ENCODE measurements around the gene CNPY3.
A peak's percentile ranks its signal among the peaks of the same experiment; 100 is the strongest.
"Not testable (repeated sequence)": the region's sequence is repeated elsewhere in the genome, so short reads cannot be mapped to it uniquely, and the experiment has no call there.

CNPY3 gene

GRCh38 chr6:42914546-42914945 lies 14.7 kb upstream of the CNPY3 start:
- no peak for DNase-seq (ENCODE audit: insufficient read length, low spot score)
- FAIRE-seq, result no peak

GRCh38 chr6:42915732-42916131 lies 13.5 kb upstream of the CNPY3 start, which contains the start of gene PTCRA:
Gene PTCRA, plus strand, starts transcription at chr6:42916053. Its CDS starts 17 bp downstream, at chr6:42916070.
- FAIRE-seq (no peak), DNase-seq (ENCODE audit: insufficient read length, low spot score) (no peak)

- DNase-seq (ENCODE audit: insufficient read length, low spot score) (no peak), FAIRE-seq (no peak)
These were observed 13.0 kb upstream of the CNPY3 start for GRCh38 chr6:42916288-42916687.

- FAIRE-seq, result no peak
- no peak for DNase-seq (ENCODE audit: insufficient read length, low spot score)
These were observed 7.5 kb upstream of the CNPY3 start for GRCh38 chr6:42921801-42922200.

GRCh38 chr6:42923666-42924065 lies 5.6 kb upstream of the CNPY3 start:
- no peak for DNase-seq (ENCODE audit: insufficient read length, low spot score)

GRCh38 chr6:42925248-42925857 lies 3.9 kb upstream of the CNPY3 start:
- FAIRE-seq (no peak), DNase-seq (ENCODE audit: insufficient read length, low spot score) (no peak)

More at GRCh38 chr6:42923666-42924065, 5.6 kb upstream of the CNPY3 start:
- no peak for FAIRE-seq

- no peak for FAIRE-seq
- peak; percentile 61 for DNase-seq (ENCODE audit: insufficient read length, low spot score)
These were observed 611 bp downstream of the CNPY3 start for GRCh38 chr6:42929821-42930360.

GRCh38 chr6:42932412-42932811 lies 3.1 kb downstream of the CNPY3 start:
- no peak for FAIRE-seq
- DNase-seq (ENCODE audit: insufficient read length, low spot score), result no peak

GRCh38 chr6:42933205-42933604 lies 3.9 kb downstream of the CNPY3 start:
- no peak for FAIRE-seq
- no peak for DNase-seq (ENCODE audit: insufficient read length, low spot score)

- FAIRE-seq, result no peak
- DNase-seq (ENCODE audit: insufficient read length, low spot score), result no peak
These were observed 6.0 kb downstream of the CNPY3 start for GRCh38 chr6:42935322-42935721.

GRCh38 chr6:42936398-42936797 lies 7.1 kb downstream of the CNPY3 start:
- DNase-seq (ENCODE audit: insufficient read length, low spot score) (no peak), FAIRE-seq (no peak)

- FAIRE-seq (no peak), DNase-seq (ENCODE audit: insufficient read length, low spot score) (no peak)
These were observed 8.5 kb downstream of the CNPY3 start for GRCh38 chr6:42937548-42938427.

- no peak for FAIRE-seq
- no peak for DNase-seq (ENCODE audit: insufficient read length, low spot score)
These were observed 9.1 kb downstream of the CNPY3 start for GRCh38 chr6:42938428-42938796.

GRCh38 chr6:42938987-42939809 lies 9.9 kb downstream of the CNPY3 start:
- no peak for FAIRE-seq

GRCh38 chr6:42939810-42940167 lies 10.5 kb downstream of the CNPY3 start:
- no peak for FAIRE-seq
- DNase-seq (ENCODE audit: insufficient read length, low spot score), result no peak

More at GRCh38 chr6:42938987-42939809, 9.9 kb downstream of the CNPY3 start:
- DNase-seq (ENCODE audit: insufficient read length, low spot score), result no peak

- DNase-seq (ENCODE audit: insufficient read length, low spot score) (no peak), FAIRE-seq (no peak)
These were observed 11.3 kb downstream of the CNPY3 start for GRCh38 chr6:42940493-42941045.

GRCh38 chr6:42941356-42941755 lies 12.1 kb downstream of the CNPY3 start:
- DNase-seq (ENCODE audit: insufficient read length, low spot score); FAIRE-seq: not testable (repeated sequence)

GRCh38 chr6:42942444-42942843 lies 13.2 kb downstream of the CNPY3 start:
- FAIRE-seq (no peak), DNase-seq (ENCODE audit: insufficient read length, low spot score) (no peak)

- DNase-seq (ENCODE audit: insufficient read length, low spot score), result no peak
These were observed 18.7 kb downstream of the CNPY3 start for GRCh38 chr6:42947950-42948349.

GRCh38 chr6:42952389-42952788 lies 23.1 kb downstream of the CNPY3 start:
- DNase-seq (ENCODE audit: insufficient read length, low spot score), result no peak
- no peak for FAIRE-seq

More at GRCh38 chr6:42947950-42948349, 18.7 kb downstream of the CNPY3 start:
- FAIRE-seq, result no peak

GRCh38 chr6:42954405-42954804 lies 25.1 kb downstream of the CNPY3 start:
- not testable (repeated sequence) for FAIRE-seq; DNase-seq (ENCODE audit: insufficient read length, low spot score)
